ENCODE results near the gene FNDC1.
"Not testable (repeated sequence)": the region's sequence is repeated elsewhere in the genome, so short reads cannot be mapped to it uniquely, and the experiment has no call there.

The FNDC1 gene

DNA sequence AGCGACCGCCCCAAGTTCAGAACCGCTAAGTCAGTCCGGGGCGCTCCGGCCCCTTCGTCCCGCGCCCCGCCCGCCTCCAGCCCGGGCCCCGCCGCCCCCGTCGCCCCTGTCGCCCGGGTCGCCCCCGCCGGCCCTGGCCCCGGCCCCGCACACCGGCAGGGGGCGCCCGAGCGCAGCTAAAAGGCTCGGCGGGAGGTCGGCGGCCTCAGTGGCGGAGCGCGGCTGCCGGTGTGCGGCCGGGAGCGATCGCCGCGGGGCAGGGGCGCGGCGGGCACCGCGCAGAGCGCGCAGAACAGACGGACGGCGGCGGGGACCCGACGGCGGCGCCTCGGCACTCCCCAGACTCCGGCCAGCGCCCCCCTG is at the start of gene FNDC1:
Gene FNDC1, plus strand, starts transcription at position 208 of the 363 bp plus-strand sequence. CDS start 197 bp downstream, outside the sequence.
- DNase-seq: peak; percentile 66 to 77

DNA sequence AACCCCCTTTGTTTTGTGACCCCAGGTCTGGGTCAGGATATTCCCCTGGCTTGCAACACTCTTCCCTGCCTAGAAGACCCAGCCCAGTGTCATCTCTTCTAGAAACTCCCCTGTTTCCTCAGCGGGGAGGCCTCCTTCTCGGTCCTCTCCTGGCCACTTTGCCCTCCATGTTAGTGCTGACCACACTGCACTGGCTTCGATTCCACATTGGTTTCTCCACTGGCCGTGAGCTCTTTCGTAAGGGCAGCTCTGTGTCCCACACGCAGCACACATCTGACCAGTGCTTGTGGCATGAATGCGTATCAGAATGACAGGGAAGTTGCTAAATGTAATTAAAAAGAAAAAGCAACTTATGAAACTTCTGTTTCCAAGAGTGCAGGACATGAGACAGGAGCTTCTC is 49.4 kb upstream of the FNDC1 start:
- no peak for DNase-seq

DNA sequence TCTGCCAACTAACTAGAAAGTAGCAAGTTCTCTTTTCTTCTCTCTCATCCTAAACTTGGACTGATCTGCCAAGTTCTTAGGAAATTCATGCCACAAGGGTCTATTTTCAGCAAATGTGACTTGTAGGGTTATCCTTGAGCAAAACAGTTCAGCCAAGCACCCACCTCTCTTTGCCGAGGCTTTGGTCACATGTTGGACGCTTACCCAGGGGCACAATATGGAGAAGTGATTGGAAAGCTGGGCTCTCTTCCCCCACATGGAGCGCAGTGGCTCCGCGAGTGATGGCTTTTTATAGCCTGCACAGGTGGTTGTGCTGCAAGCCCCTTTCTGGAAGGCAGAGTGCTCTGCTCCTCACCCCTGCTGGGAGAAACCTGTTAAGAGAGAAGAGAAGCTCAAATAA is 47.7 kb upstream of the FNDC1 start:
- DNase-seq: no peak

DNA sequence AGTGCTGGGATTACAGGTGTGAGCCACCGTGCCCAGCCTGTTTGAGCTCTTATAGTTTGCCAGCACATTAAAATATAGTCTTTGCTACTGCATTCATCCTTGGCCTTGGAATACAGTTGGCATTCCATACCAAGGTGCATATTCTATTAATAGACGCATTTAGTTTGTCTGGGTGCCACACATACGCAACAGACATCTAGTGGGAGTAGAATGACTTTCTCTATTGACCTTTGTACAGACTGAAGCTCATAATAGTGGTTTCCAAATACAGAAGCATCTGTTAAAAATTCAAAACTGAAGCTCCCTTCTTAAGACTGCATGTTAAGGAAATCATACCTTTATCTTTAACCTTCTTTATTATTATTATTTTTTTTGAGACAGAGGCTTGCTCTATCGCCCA is 46.7 kb upstream of the FNDC1 start:
- no peak for DNase-seq

DNA sequence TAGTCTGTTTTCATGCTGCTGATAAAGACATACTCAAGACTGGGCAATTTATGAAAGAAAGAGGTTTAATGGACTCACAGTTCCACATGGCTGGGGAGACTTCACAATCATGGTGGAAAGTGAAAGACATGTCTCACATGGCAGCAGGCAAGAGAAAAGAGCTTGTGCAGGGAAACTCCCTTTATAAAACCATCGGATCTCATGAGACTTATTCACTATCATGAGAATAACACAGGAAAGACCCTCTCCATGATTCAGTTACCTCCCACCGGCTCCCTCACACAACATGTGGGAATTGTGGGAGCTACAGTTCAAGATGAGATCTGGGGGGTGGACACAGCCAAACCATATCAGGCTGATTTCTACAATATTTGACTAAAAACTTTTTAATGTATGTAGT is 45.4 kb upstream of the FNDC1 start:
- DNase-seq: not testable (repeated sequence)

DNA sequence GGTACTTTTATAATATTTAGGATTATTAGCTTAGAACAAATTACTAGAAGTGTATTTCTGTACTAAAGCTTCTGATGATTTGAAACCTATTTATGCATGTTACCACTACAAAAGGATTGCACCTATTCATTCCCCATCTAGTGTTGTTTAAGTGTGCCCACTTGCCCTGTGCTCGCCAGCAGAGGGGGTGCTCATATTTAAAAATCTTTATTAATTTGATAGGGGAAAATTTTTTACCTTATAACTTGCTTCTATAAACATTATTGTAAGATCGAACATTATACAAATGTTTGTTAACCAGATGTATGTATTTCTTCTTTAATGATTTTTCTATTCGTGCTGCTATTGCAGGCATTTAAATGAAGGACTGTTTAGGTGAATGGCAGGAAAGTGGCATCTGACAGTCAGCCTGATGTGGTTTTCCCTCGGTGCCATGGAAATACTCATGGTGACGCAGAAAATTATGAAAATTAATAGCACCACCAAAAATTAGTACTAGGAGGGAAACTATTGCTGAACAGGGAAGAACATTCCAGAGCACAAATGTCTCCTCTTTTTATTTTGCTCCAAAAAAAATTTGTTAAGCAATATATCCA is 44.1 kb upstream of the FNDC1 start:
- no peak for DNase-seq

DNA sequence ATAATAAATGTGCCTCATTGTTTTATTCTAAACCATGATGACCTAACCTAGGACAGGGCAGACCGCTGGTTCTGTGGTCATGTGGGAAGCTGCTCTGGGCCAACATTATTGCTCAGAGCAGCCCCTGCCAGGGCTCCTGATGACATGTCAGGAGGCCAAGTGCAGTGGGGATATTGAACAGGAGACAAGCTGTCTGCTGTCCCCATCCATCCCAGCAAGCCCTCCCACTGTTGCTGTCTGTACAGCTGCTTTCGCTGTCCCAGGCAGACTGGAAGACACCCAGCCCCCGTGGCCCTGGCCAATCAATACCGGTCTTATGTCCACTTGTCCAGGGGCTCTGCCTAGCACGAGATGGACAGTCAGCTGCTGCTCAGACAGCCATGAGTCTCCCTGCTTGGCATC is 43.2 kb upstream of the FNDC1 start:
- no peak for DNase-seq

DNA sequence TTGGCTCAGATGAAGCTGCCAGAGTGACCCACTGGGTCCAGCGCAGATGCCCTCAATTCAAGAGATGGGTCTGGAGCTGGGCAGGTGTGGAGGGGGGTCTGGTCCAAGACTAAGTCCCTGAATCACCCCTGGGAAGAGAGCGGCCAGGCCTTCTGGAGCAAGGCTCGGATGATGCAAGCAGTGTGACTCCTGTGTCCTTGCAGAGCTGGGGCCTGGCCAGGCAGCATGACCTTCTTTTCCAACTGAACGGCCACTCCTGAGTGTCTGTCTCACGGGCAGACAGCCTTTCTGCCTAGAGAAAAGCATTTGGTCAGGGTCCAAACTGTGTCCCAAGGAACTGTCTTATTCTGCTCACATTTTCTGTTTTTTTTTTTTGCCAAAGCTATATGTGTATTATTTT is 42.6 kb upstream of the FNDC1 start:
- DNase-seq: no peak

DNA sequence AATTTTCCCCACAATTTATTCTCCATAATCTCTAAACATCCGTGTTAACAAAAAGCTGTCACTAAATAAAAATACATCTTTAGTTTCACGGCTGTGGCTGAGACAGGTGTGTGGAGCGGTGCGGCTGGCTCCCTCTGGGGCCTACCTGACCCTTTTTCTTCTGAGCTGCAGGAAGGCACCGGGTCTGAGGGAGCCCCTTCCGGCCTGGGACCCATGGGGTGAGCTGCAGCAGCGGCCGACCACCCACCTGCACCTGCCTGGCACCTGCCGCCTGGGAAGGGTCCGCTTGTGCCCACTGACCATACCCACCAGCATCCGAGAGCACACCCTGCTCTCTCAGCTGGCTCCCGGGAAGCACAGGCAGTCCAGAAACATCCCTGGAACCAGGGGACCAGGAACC is 41.5 kb upstream of the FNDC1 start:
- DNase-seq: no peak

DNA sequence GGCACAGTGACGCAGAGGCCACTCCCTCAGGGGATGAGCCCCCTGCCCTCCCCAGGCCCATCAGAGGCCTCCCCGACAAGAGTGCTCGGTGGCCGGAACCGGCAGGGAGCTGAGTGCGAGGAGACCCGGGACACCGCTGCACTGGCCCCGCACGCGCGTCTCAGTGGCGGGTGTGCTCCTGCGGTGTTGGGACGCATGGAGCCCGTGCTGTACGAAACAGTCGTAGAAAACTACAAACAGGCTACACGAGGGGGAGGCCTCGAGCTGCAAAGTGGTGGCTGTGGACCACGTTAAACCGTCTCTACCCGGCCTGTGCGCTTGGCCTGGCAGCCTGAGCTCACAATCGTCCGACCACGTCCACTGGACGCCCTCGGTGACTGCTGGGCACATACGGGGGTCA is 40.2 kb upstream of the FNDC1 start:
- no peak for DNase-seq

DNA sequence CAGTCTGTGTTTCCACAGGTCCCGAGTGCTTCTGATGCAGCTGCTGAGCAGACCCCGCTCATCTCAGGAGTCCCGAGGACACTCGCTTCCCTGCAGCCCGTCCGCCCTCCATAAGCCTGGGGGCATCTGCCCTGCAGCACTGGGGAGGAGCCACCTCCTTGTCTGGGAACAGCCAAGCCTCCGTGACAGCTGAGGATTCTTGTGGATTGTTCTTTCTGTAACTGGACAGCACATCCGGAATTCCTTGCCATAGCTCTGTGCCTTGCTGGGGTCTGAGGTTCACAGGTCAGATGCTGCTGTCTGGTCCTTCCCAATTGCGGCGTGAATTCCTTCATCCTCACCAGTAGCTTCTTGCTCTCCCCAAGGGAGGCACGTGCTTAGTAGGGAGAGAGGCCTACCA is 38.4 kb upstream of the FNDC1 start:
- DNase-seq: no peak

DNA sequence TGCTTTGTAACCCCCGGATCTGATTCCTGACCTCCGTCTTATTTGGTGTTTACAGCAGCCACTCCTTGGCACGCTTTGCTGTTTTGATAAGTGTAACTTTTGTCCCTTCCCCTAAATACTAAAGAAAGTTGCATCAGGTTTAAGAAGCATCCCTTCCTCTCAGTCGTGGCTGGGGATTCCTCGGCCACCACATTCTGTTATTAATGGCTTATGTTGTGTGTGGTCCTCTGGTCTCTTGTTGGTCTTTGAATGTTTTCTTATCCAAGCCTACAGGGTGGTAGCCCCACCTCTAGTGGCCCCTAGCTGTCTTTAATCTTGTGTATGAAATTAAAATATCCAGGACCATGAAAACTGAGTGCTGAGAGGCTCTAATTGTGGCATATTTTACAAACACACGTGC is 37.5 kb upstream of the FNDC1 start:
- no peak for DNase-seq

DNA sequence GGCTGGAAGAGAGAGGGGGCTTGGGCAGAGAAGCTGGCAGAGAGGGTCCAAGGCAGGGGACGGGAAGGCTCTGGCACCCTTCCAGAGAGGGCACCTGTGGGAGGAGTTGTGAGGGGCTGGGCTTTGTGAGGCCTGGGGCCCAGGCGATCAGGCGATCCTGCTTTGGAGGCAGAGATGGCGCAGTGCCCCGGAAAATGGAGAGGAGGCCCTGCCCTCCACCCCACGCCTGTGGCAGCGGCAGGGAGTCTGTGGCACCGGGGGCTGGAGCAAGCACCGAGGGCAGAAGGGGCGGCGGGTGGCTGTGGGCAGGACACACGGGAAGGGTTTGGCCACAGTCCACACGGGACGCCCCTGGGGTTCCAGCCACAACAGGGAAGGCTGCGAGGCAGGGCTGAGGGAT is 36.5 kb upstream of the FNDC1 start:
- no peak for DNase-seq

DNA sequence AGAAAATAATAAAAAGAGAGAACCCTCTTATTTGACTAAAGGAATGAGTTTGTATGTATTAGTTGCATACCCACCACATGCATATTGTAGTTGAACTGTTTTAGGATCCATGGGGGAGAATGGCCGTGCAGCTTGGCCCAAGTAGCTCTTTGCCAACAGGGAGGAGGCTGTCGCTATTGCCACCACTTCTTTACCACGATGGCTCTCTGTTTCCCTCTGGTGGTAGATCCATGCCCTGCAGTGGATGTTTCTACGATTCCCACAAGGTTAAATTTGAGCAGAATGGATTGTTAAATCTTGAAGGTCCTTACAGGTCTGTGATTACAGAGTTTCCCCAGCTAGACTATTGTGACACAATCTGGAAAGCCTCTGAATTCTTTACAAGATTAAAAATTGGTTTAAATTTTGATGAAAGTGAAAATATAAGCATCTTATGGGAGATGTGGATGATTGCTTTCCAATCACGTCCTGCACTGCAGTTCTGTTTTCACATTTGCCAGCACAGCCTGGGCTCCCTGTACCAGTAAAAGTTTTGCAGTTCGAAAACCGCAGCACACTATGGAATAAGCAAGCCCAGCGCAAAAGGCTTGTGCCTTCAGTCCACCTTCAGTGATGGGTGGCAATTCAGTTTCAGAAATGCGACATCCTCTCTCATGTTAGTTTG is 34.4 kb upstream of the FNDC1 start:
- peak; percentile 81 to 82 for DNase-seq

DNA sequence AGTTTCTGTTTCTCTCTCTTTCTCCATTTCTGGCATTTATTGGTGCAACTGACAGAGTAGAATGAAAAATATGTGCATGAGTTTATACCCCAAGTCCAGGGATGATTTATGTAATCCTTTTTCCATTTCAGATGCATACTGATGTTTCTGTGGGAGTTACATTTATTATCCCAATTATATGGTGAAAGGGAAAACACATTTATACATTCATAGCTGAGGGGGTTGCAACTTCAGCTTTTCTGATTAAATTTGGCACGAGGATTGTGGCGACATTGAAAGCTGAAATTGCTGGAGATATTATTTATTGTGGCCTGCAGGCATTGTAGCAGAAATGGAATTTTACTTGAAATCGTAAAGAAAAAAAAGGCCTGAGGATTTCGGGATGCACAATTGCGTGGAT is 31.5 kb upstream of the FNDC1 start:
- no peak for DNase-seq

DNA sequence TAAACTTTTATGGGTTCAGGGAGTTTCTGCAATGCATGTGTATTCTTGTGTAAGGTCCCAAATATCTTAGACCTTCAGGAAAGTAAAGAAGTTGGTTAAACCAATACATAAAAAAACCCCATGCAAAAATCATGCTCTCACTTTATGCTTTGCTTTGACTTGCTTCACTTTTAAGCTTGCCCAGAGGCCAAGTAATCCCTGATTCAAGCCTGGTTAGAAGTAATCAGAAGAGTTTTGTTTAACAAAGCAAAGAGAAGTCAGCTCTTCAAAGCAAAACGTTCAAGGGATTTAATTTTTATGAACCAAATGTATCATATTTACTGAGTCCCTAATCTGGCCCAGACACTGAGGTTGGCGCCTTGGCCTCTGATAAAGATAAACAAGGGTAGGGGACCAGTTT is 26.7 kb upstream of the FNDC1 start:
- no peak for DNase-seq

DNA sequence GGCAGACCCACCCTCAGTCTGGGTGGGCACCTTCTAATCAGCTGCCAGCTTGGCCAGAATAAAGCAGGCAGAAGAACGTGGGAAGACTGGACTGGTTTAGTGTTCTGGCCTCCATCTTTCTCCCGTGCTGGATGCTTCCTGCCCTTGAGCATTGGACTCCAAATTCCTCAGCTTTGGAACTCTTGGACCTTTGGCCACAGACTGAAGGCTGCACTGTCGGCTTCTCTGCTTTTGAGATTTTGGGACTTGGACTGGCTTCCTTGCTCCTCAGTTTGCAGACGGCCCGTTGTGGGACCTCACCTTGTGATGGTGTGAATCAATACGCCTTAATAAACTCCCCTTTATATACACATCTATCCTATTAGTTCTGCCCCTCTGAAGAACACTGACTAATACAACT is 20.6 kb upstream of the FNDC1 start:
- DNase-seq: no peak

DNA sequence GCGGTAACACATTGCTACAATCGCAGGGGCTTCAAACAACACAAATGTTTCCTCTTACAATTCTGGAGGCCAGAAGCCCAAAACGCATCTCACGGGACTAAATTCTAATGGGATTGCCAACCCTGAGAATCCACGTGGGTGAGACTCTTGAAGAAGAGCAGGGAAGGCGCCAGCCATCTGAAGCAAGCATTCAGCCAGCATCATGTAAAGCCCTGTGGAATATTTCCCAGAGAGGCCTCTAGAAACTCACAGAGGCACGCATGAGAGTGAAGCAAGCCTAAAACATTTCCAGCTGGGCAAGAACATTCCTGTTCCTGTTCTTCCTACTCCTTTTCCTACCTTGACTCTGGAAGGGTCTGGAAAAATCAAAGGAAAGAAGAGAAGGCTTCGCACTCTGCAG is 19.6 kb upstream of the FNDC1 start:
- no peak for DNase-seq

DNA sequence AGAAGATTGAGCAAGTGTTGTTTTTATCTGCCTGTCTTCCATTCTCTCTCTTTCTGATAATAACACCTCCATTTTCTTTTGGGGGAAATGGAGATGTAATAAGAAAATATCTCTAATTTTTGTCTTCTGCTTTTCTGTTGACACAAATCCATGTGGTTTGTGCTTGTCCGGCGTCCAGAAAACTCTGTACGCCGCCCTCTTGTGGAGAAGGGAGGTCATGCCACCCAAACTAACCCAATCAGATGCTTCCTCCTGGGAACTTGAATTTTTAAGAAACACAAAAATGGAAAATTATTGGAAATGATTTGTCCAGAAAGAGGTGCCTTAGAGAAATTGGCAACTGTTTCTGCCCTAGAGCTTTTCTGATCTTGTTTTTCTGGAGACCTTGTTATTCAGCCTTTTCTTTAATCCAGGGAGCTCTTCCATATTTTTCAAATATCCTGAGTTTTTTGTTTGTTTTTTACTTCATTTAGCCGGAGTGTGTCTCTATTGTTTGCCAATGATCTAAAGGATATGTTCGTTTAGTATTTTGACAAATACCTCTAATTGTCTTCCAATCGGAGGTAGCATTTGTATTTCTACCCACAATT is 17.8 kb upstream of the FNDC1 start:
- peak; percentile 52 to 61 for DNase-seq

DNA sequence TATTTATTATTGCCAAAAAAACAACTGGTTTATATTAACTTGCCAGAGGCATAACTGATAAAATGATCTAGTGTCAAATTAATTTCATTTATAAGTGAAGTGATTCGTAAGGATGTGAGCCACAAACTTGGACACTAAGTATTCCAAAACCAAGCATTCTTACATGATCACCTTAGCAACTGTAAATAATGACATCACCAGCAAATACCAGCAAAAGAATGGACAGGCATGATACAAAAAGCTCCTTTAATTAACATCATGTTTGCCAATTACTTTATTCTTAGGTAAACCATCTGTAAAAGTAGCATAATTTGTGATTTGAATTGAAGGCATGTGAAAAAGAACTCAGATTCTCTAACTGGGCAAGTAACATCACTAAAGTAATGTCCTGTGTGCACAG is 17.2 kb upstream of the FNDC1 start:
- DNase-seq: no peak

DNA sequence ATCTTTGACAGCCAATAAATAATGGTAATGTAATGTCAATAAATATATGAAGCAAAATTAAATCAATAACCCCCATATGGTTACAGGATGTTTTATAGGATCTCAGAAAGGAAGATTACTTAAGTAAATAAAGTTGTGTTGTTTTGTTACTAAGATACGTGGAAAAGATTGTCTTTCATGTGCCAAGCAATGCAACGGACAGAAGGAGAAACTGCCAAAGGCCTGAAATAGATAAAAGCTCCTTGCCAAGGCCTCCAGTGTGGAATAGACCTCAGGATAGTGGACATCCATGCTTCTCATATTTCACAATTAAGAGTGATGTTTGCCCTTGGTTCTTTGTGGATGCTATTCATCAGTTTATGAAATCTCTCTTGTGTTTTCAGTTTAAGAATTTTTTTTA is 16.4 kb upstream of the FNDC1 start:
- DNase-seq: no peak

DNA sequence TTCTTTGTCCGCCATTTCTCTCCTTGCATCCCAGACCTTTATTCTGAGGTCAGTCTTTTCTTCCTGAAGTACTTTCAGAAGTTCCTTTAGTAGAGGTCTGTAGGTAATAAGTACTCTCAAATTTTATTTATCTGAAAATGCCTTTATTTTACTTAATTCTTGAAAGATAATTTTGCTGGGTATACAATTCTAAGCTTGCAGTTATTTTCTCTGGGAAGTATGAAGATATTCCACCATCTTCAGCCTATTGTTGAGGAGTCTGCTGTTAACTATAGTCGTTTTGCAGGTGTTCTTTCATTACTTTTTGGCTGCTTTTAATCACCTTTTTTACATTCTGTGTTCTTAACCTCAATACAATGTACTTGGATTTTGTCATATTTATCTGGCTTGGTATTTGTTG is 13.5 kb upstream of the FNDC1 start:
- no peak for DNase-seq

DNA sequence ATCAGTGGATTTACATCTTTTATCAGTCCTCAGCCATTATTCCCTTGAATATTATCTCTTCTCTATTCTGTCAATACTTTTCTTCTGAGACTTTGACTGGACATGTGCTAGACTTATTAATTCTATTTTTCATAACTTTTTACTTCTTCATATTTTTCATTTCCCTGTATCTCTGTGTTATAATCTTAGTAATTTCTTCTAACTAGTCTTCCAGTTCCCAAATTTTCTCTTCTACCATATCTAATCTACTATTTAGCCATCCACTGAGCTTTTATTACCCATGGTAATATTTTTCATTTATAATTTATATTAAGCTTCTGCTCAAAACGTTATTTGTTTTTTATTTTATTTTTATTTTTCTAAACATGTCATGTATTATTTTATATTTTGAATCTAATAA is 13.1 kb upstream of the FNDC1 start:
- no peak for DNase-seq

DNA sequence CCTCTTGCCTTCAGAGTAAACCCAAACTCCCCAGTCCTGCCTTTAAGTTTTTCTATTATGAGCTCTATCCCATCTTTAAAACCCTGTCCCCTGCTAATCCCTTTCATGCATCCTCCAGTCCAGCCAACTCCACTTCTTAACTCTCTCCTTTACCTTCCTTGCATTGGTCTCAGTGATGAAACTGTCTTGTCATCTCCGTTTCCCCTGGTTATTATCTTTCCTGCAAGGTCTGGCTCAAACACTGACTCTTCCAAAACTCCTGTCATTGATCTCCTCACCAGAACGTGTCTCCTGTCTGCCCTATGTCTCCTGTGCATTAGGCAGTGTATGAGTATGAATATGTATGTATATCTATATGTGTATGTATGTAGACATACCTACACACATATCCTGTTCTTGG is 11.8 kb upstream of the FNDC1 start:
- no peak for DNase-seq

DNA sequence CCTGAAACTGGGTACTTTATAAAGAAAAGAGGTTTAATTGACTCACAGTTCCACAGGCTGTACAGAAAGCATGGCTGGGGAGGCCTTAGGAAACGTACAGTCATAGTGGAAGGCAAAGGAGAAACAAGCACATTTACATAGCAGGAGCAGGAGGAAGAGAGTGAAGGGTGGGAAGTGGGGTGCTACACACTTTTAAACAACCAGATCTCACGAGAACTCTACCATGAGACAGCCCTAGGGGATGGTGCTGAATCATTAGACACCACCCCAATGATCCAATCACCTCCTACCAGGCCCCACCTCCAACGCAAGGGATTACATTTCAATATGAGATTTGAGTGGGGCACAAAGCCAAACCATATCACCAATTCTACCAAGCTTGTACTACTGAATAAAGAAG is 7.4 kb upstream of the FNDC1 start:
- no peak for DNase-seq

All from stimulated activated CD4-positive, alpha-beta T cell treated with anti-CD3 and anti-CD28 coated beads, Interleukin-2, amount 100 ng/mL, for 24 hours (primary cell).